Immature natural killer cell (primary cell): ENCODE data around the gene GSX2. TPM values are rescaled to one million over a fixed set of nuclear protein-coding genes. Genes with fewer than 3 reads are reported as not detected.
"Not testable (repeated sequence)": the region's sequence is repeated elsewhere in the genome, so short reads cannot be mapped to it uniquely, and the experiment has no call there.

Experiments
- DNase-seq, 3 donors: peaks; one replicate each; pipeline ENCODE4 v3.0.0; 2022; ENCODE audit warnings: mixed read lengths in 1 of 3
- H3K27ac Mint-ChIP-seq, 6 donors: one replicate each; pipeline ENCODE4 v1.8.0; 2020; ENCODE audit warnings: mixed read lengths in 6 of 6, mild to moderate bottlenecking in 5 of 6, inconsistent platforms in 4 of 6, moderate library complexity in 3 of 6
- H3K27me3 Mint-ChIP-seq, 3 donors: one replicate each; pipeline ENCODE4 v1.8.0; 2020 to 2021; ENCODE audit warnings: low read depth in 3 of 3, mild to moderate bottlenecking in 3 of 3, mixed read lengths in 3 of 3, moderate library complexity in 3 of 3, inconsistent platforms in 1 of 3
- H3K36me3 Mint-ChIP-seq, 3 donors: one replicate each; pipeline ENCODE4 v1.8.0; 2020; ENCODE audit warnings: mixed read lengths in 3 of 3, inconsistent platforms in 2 of 3, mild to moderate bottlenecking in 2 of 3
- H3K4me1 Mint-ChIP-seq, 2 donors: one replicate each; pipeline ENCODE4 v1.8.0; 2020; ENCODE audit warnings: inconsistent platforms in 2 of 2, mild to moderate bottlenecking in 2 of 2, mixed read lengths in 2 of 2, moderate library complexity in 1 of 2
- H3K4me3 Mint-ChIP-seq, 5 donors: one replicate each; pipeline ENCODE4 v1.8.0; 2020; ENCODE audit warnings: mild to moderate bottlenecking in 5 of 5, mixed read lengths in 5 of 5, inconsistent platforms in 3 of 5, moderate library complexity in 3 of 5
- H3K9me3 Mint-ChIP-seq, 6 donors: one replicate each; pipeline ENCODE4 v1.8.0; 2020; ENCODE audit warnings: mild to moderate bottlenecking in 6 of 6, mixed read lengths in 6 of 6, inconsistent platforms in 4 of 6, moderate library complexity in 3 of 6
- polyA plus RNA-seq, 3 donors: library from polyadenylated mRNA; unstranded; fragments of 300-500 nt; fragmentation: Illumina TruSeq; gene quantifications; one replicate each; pipeline ENCODE4 v1.2.3, GENCODE V29; 2021

The GSX2 gene
- polyA plus RNA-seq, 3 donors from 2014 or later: not detected

DNA sequence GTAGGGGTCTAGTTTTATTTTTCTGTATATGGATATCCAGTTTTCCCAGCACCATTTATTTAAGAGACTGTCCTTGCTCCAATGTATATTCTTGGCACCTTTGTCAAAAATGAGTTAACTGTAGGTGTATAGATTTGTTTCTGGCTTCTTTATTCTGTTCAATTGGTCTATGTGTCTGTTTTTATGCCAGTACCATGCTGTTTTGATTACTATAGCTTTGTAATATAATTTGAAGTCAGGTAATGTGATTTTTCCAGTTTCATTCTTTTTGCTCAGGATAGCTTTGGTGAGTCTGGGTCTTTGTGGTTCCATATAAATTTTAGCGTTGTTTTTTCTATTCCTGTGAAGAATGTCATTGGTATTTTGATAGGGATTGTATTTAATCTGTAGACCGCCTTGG is 28.7 kb downstream of the GSX2 start:
- H3K27ac Mint-ChIP-seq, DNase-seq, H3K4me1 Mint-ChIP-seq, H3K36me3 Mint-ChIP-seq, H3K4me3 Mint-ChIP-seq: not testable (repeated sequence)
- H3K27me3 Mint-ChIP-seq: peaks cover 4 to 14% (median 10%) of the 10 kb centered on the region in 3 donors
- H3K9me3 Mint-ChIP-seq: peaks cover 2 to 25% (median 10%) of the 10 kb centered on the region in 6 donors

GRCh38 chr4:54139332-54139731 is 39.4 kb downstream of the GSX2 start:
- H3K4me3 Mint-ChIP-seq: no peak overlapping the region
- no peak for DNase-seq
- H3K27me3 Mint-ChIP-seq: peaks cover 2 to 7% (median 3%) of the 10 kb centered on the region in 3 donors
- H3K9me3 Mint-ChIP-seq: no peaks in the 10 kb centered on the region
- H3K36me3 Mint-ChIP-seq: no peaks in the 10 kb centered on the region
- H3K4me1 Mint-ChIP-seq: no peaks in the 10 kb centered on the region
- H3K27ac Mint-ChIP-seq: no peak overlapping the region

GRCh38 chr4:54140287-54140686 is 40.3 kb downstream of the GSX2 start:
- Mint-ChIP-seq H3K36me3 (no peaks in the 10 kb centered on the region), H3K27me3 (peaks cover 2 to 9% (median 3%) of the 10 kb centered on the region in 3 donors), H3K4me1 (peaks cover 7 to 8% of the 10 kb centered on the region in 2 donors), H3K9me3 (no peaks in the 10 kb centered on the region), H3K27ac (no peak overlapping the region), H3K4me3 (no peak overlapping the region)
- DNase-seq: no peak

- H3K9me3 Mint-ChIP-seq: no peaks in the 10 kb centered on the region
- no peak overlapping the region for H3K4me3 Mint-ChIP-seq
Measured at GRCh38 chr4:54144199-54144598, 44.2 kb downstream of the GSX2 start.

DNA sequence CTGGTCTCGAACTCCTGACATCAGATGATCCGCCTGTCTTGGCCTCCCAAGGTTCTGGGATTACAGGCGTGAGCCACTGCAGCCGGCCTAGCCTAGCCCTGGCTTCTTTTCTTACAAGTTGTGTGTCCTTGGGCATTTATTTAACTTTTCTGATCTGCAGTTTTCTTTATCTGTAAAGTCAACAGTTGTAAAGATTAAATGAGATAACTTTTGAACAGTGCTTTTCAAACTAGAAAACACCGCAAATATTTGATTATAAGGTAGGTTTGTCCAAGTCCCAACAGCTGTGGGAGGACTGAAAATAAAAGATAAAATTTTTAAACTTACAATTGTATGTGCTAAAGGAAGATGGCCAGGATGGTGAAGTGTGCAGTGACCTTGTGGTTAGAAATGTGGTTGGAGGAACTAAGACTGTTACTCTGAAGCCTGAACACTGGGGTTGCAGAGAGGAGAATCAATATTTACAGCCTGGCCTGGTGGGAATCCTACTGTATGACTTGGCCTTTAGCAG is 44.8 kb downstream of the GSX2 start:
- DNase-seq: no peak
- Mint-ChIP-seq H3K4me3 (peak overlapping the region in 1 of 5 donors; percentile 14), H3K27ac (peak overlapping the region in 1 of 6 donors; percentile 60)

More at GRCh38 chr4:54144199-54144598, 44.2 kb downstream of the GSX2 start:
- Mint-ChIP-seq H3K36me3 (peaks cover 0 to 7% (median 0%) of the 10 kb centered on the region in 3 donors), H3K4me1 (peaks cover 8 to 12% of the 10 kb centered on the region in 2 donors), H3K27ac (no peak overlapping the region), H3K27me3 (peaks cover 2 to 12% (median 7%) of the 10 kb centered on the region in 3 donors)
- no peak for DNase-seq

DNA sequence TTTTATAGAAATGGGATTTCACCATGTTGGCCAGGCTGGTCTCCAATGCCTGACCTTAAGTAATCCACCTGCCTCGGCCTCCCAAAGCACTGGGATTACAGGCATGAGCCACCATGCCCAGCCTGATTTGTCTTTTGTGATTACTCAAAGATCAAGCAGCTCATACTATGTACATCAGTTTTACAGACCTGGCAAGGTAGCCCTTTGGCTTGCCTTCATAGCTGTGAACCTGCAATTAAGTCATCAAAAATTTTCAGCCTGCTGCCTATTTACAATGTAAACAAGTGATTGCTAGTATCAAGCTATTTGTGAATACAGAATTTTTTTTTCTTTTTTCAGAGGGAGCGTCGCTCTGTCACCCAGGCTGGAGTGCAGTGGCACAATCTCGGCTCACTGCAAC is 46.2 kb downstream of the GSX2 start:
- H3K4me1 Mint-ChIP-seq: peaks cover 8 to 12% of the 10 kb centered on the region in 2 donors
- no peak overlapping the region for H3K27ac Mint-ChIP-seq
- peaks cover 0 to 7% (median 0%) of the 10 kb centered on the region in 3 donors for H3K36me3 Mint-ChIP-seq
- peaks cover 3 to 12% (median 7%) of the 10 kb centered on the region in 3 donors for H3K27me3 Mint-ChIP-seq
- DNase-seq: no peak
- H3K9me3 Mint-ChIP-seq: peaks cover 0 to 4% (median 0%) of the 10 kb centered on the region in 6 donors
- no peak overlapping the region for H3K4me3 Mint-ChIP-seq

More for the DNA sequence above, 44.8 kb downstream of the GSX2 start:
- Mint-ChIP-seq H3K27me3 (peaks cover 2 to 12% (median 7%) of the 10 kb centered on the region in 3 donors), H3K36me3 (peaks cover 0 to 7% (median 0%) of the 10 kb centered on the region in 3 donors), H3K4me1 (peaks cover 8 to 12% of the 10 kb centered on the region in 2 donors), H3K9me3 (peaks cover 0 to under 1% (median 0%) of the 10 kb centered on the region in 6 donors)

- peaks cover 0 to 4% (median 0%) of the 10 kb centered on the region in 6 donors for H3K9me3 Mint-ChIP-seq
- DNase-seq: no peak
- H3K4me1 Mint-ChIP-seq: peaks cover 8 to 12% of the 10 kb centered on the region in 2 donors
- H3K27me3 Mint-ChIP-seq: peaks cover 2 to 18% (median 3%) of the 10 kb centered on the region in 3 donors
- no peak overlapping the region for H3K27ac Mint-ChIP-seq
- no peak overlapping the region for H3K4me3 Mint-ChIP-seq
- H3K36me3 Mint-ChIP-seq: peaks cover 0 to 7% (median 0%) of the 10 kb centered on the region in 3 donors
Measured at GRCh38 chr4:54149323-54149722, 49.4 kb downstream of the GSX2 start.

Other genes starting within 250 kb of the GSX2 start
- 10 to 100 TPM; 77.8 to 97.0 (median 88.5) TPM for gene CHIC2, start 35.6 kb upstream of the GSX2 start, polyA plus RNA-seq
- gene PDGFRA, start 129.1 kb downstream of the GSX2 start, polyA plus RNA-seq: not detected